ENCODE measurements around the gene SELENOK. TPM values are rescaled to one million over a fixed set of nuclear protein-coding genes. Genes with fewer than 3 reads are reported as not detected.

SELENOK gene
- total RNA-seq, 1 donor from 2014 or later = 32.6 TPM

- H3K27me3 Mint-ChIP-seq (ENCODE audit: low read depth) = peaks cover 9% of the 10 kb centered on the region
- H3K4me3 Mint-ChIP-seq = no peak overlapping the region
- H3K9me3 Mint-ChIP-seq = no peaks in the 10 kb centered on the region
- no peaks in the 10 kb centered on the region for H3K36me3 Mint-ChIP-seq
- H3K27ac Mint-ChIP-seq = no peak overlapping the region
- H3K4me1 Mint-ChIP-seq = peaks cover 13% of the 10 kb centered on the region
- TF ChIP-seq CTCF (IDR thresholded peaks at IDR 0.05; ENCODE audit: unreplicated experiment) = no peak
- DNase-seq (ENCODE audit: low spot score in 2 of 2, unreplicated experiment in 2 of 2) = no peak
These were observed 50.4 kb downstream of the SELENOK start for GRCh38 chr3:53841296-53841695.

GRCh38 chr3:53837331-53837730 is 54.3 kb downstream of the SELENOK start:
- H3K9me3 Mint-ChIP-seq = no peaks in the 10 kb centered on the region
- H3K36me3 Mint-ChIP-seq = no peaks in the 10 kb centered on the region
- peaks cover 1% of the 10 kb centered on the region for H3K4me1 Mint-ChIP-seq
- TF ChIP-seq CTCF (IDR thresholded peaks at IDR 0.05; ENCODE audit: unreplicated experiment) = no peak
- no peaks in the 10 kb centered on the region for H3K27me3 Mint-ChIP-seq (ENCODE audit: low read depth)
- no peak for DNase-seq (ENCODE audit: low spot score in 2 of 2, unreplicated experiment in 2 of 2)
- no peak overlapping the region for H3K27ac Mint-ChIP-seq
- no peak overlapping the region for H3K4me3 Mint-ChIP-seq

- H3K4me3 Mint-ChIP-seq = no peak overlapping the region
- H3K4me1 Mint-ChIP-seq = no peaks in the 10 kb centered on the region
- H3K36me3 Mint-ChIP-seq = no peaks in the 10 kb centered on the region
- DNase-seq (ENCODE audit: low spot score in 2 of 2, unreplicated experiment in 2 of 2) = no peak
- no peaks in the 10 kb centered on the region for H3K9me3 Mint-ChIP-seq
- H3K27me3 Mint-ChIP-seq (ENCODE audit: low read depth) = no peaks in the 10 kb centered on the region
- H3K27ac Mint-ChIP-seq = no peak overlapping the region
- no peak for TF ChIP-seq CTCF (IDR thresholded peaks at IDR 0.05; ENCODE audit: unreplicated experiment)
These were observed 55.4 kb downstream of the SELENOK start for GRCh38 chr3:53836084-53836872.

- H3K36me3 Mint-ChIP-seq = no peaks in the 10 kb centered on the region
- H3K27ac Mint-ChIP-seq = no peak overlapping the region
- no peak for DNase-seq (ENCODE audit: low spot score in 2 of 2, unreplicated experiment in 2 of 2)
- TF ChIP-seq CTCF (IDR thresholded peaks at IDR 0.05; ENCODE audit: unreplicated experiment) = no peak
- H3K4me1 Mint-ChIP-seq = no peaks in the 10 kb centered on the region
- H3K4me3 Mint-ChIP-seq = no peak overlapping the region
- H3K27me3 Mint-ChIP-seq (ENCODE audit: low read depth) = no peaks in the 10 kb centered on the region
- H3K9me3 Mint-ChIP-seq = no peaks in the 10 kb centered on the region
These were observed 56.4 kb downstream of the SELENOK start for GRCh38 chr3:53835257-53835656.

- Mint-ChIP-seq H3K27me3 (ENCODE audit: low read depth) (no peaks in the 10 kb centered on the region), H3K4me3 (no peak overlapping the region), H3K9me3 (no peaks in the 10 kb centered on the region), H3K36me3 (no peaks in the 10 kb centered on the region), H3K27ac (no peak overlapping the region), H3K4me1 (no peaks in the 10 kb centered on the region)
- TF ChIP-seq CTCF (IDR thresholded peaks at IDR 0.05; ENCODE audit: unreplicated experiment) = no peak
- no peak for DNase-seq (ENCODE audit: low spot score in 2 of 2, unreplicated experiment in 2 of 2)
These were observed 57.1 kb downstream of the SELENOK start for GRCh38 chr3:53834429-53835095.

Other genes with a start within 250 kb of the SELENOK start
- 3.2 to 3.9 TPM (median 3.6 TPM) in 3 replicates for gene CHDH, start 45.4 kb downstream of the SELENOK start, total RNA-seq
- 1.4 to 1.7 TPM (median 1.6 TPM) in 3 replicates for gene IL17RB, start 45.3 kb downstream of the SELENOK start, total RNA-seq
- 38.6 to 45.8 TPM (median 39.3 TPM) in 3 replicates for gene ACTR8, start 9.7 kb downstream of the SELENOK start, total RNA-seq
- 1.7 to 2.8 TPM (median 2.3 TPM) in 3 replicates for gene CACNA2D3, start 230.7 kb upstream of the SELENOK start, total RNA-seq